Measurements from ENCODE around the gene CABLES2.

DNA sequence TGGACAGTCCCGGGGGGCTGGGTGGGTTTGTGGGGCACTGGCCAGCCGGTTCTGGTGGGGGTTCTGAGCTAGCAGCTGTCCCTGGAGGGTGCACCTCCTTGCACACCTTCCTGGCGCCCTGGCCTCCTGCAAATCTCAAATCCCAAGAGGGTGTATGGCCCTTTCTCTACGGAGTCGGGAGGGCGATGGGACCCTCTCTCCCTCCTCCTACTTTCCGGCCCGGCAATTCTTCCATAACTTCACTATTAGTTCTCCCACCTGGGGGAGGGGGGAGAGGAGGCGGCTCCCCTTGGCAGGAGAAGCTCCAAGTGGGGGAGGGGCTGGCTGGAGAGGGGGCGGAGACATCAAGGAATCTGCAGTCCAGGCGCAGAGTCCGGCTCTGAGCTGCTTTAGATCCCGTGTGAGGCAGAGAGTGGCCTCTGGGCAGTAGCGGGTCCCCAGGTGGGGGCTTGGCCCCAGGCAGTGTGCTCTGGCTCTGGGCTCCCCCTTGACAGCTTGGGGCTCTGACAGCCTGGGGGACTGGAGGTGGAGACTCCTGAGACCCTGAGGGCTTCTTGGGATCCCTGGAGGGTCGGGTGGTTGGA is 38.6 kb downstream of the CABLES2 start:
- TF ChIP-seq, protein P1, sequence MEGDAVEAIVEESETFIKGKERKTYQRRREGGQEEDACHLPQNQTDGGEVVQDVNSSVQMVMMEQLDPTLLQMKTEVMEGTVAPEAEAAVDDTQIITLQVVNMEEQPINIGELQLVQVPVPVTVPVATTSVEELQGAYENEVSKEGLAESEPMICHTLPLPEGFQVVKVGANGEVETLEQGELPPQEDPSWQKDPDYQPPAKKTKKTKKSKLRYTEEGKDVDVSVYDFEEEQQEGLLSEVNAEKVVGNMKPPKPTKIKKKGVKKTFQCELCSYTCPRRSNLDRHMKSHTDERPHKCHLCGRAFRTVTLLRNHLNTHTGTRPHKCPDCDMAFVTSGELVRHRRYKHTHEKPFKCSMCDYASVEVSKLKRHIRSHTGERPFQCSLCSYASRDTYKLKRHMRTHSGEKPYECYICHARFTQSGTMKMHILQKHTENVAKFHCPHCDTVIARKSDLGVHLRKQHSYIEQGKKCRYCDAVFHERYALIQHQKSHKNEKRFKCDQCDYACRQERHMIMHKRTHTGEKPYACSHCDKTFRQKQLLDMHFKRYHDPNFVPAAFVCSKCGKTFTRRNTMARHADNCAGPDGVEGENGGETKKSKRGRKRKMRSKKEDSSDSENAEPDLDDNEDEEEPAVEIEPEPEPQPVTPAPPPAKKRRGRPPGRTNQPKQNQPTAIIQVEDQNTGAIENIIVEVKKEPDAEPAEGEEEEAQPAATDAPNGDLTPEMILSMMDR (IDR thresholded peaks at IDR 0.05), result no peak
- no peak for TF ChIP-seq POLR2A (IDR thresholded peaks at IDR 0.05)

All from uterus (tissue), 2 donors.